ENCODE results near the gene NR3C2.

DNA sequence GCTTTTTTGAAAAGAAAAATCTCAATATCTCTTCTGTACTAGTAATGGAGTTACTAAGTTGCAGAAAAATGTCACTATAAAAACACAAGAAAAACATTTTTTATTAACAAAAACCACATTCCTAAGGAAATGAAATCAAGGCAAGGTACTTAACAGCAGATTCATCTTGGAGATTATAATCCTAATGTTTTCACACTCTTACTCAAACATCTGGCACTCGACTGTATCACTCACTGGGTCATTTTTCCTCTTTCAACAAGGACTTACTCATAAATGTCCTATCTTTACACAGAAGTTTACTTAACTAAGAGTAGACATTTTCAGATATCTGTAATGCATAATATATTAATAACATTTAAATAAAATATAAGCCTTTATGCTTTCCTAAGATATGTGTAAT is 216.6 kb downstream of the NR3C2 start:
- TF ChIP-seq ZFP30 (CRISPR knock-in tag; IDR thresholded peaks at IDR 0.05) (no peak), GLIS3 (CRISPR knock-in tag; IDR thresholded peaks at IDR 0.05) (no peak), SNAI2 (CRISPR knock-in tag; IDR thresholded peaks at IDR 0.05) (no peak), OSR1 (CRISPR knock-in tag; IDR thresholded peaks at IDR 0.05) (no peak), CSDC2 (CRISPR knock-in tag; IDR thresholded peaks at IDR 0.05) (no peak), ZFP3 (CRISPR knock-in tag; IDR thresholded peaks at IDR 0.05) (no peak), RARB (CRISPR knock-in tag; IDR thresholded peaks at IDR 0.05) (no peak)
